Esophagus muscularis mucosa (tissue), 4 donors: ENCODE data around the gene PKN1. TPM values are rescaled to one million over a fixed set of nuclear protein-coding genes. Genes with fewer than 3 reads are reported as not detected.

Experiments
- DNase-seq: peaks from one replicate; pipeline ENCODE4 v3.0.0-alpha.2; 2017; ENCODE audit errors: extremely low spot score
- H3K27ac ChIP-seq, 4 donors: fragments of 200-600 bp; sonication (generic); replicated peaks in 1 of 4; 1 replicate in 3 of 4; 2 replicates in 1 of 4; pipeline ENCODE4 v1.5.1; 2016 to 2019; ENCODE audit warnings: mild to moderate bottlenecking in 1 of 4
- H3K27me3 ChIP-seq, 4 donors: fragments of 200-600 bp; sonication (generic); one replicate each; pipeline versions ENCODE4 v1.5.1 to v1.6.0; 2016 to 2019
- H3K36me3 ChIP-seq, 4 donors: fragments of 200-600 bp; sonication (generic); one replicate each; pipeline ENCODE4 v1.5.1; 2016 to 2019
- H3K4me1 ChIP-seq, 4 donors: fragments of 200-600 bp; sonication (generic); one replicate each; pipeline ENCODE4 v1.5.1; 2016 to 2019
- H3K4me3 ChIP-seq, 4 donors: fragments of 200-600 bp; sonication (generic); 1 replicate in 2 of 4; 2 replicates in 2 of 4; pipeline ENCODE4 v1.5.1; 2016 to 2019; ENCODE audit warnings: mild to moderate bottlenecking in 4 of 4, moderate library complexity in 1 of 4
- H3K9me3 ChIP-seq, 4 donors: fragments of 200-600 bp; sonication (generic); 1 replicate in 3 of 4; 2 replicates in 1 of 4; pipeline ENCODE4 v1.5.1; 2016 to 2019
- CTCF ChIP-seq, 3 experiments: fragments of 200-600 bp in 2 of 3; fragments of 450-650 bp in 1 of 3; sonication (generic) in 2 of 3; IDR thresholded peaks; one replicate each; pipeline ENCODE4 v1.5.1; 2017 to 2019; ENCODE audit warnings: antibody characterized with exemption in 3 of 3, mild to moderate bottlenecking in 2 of 3, moderate library complexity in 1 of 3
- EP300 ChIP-seq: sonication (generic); formaldehyde crosslinking; IDR thresholded peaks from one replicate; pipeline ENCODE4 v1.6.1; 2017; ENCODE audit warnings: antibody characterized with exemption
- POLR2A ChIP-seq: fragments of 450-650 bp; IDR thresholded peaks from one replicate; pipeline ENCODE4 v1.6.1; 2017; ENCODE audit warnings: antibody characterized with exemption, moderate library complexity, mild to moderate bottlenecking, low read depth
- POLR2AphosphoS5 ChIP-seq, 2 donors: sonication (generic); formaldehyde crosslinking; IDR thresholded peaks; one replicate each; pipeline ENCODE4 v1.6.1; 2017; ENCODE audit warnings: antibody characterized with exemption in 2 of 2
- WGBS: methylation state at CpG from one replicate; pipeline ENCODE4 v1.1.5; 2018; 5-methylcytosine and 5-hydroxymethylcytosine counted together
- intact Hi-C: fragments of 100-400 bp; cut with DNase I; formaldehyde crosslinking; loops from one replicate; pipeline ENCODE4 v1.15.1; 2023
- total RNA-seq, 4 donors: library from RNA; depleted of rRNA; stranded (reverse); fragments of >200 nt; gene quantifications; one replicate each; pipeline versions ENCODE4 v1.1.0 to v1.2.1, GENCODE V29; 2016

Gene PKN1
- total RNA-seq, 4 donors from 2014 or later = 120 to 233 (median 167) TPM

- Histone ChIP-seq H3K4me1 (peaks cover 24 to 45% (median 40%) of the 10 kb centered on the region in 4 donors), H3K9me3 (no peaks in the 10 kb centered on the region), H3K36me3 (peaks cover 16 to 28% (median 22%) of the 10 kb centered on the region in 4 donors), H3K27ac (peak overlapping the region; percentile 73 to 81 (median 74)), H3K27me3 (no peaks in the 10 kb centered on the region), H3K4me3 (peak overlapping the region; percentile 8 to 33 (median 18))
- no peak for DNase-seq
- intact Hi-C loops = no loop called here
- no peak for TF ChIP-seq EP300
- peak; percentile 50 to 61 for TF ChIP-seq POLR2AphosphoS5 (IDR thresholded peaks at IDR 0.05)
- WGBS = 40% methylated on average over 22 of the region's 22 CpGs
Measured at GRCh38 chr19:14510311-14511228, 77.5 kb downstream of the PKN1 start.

DNA sequence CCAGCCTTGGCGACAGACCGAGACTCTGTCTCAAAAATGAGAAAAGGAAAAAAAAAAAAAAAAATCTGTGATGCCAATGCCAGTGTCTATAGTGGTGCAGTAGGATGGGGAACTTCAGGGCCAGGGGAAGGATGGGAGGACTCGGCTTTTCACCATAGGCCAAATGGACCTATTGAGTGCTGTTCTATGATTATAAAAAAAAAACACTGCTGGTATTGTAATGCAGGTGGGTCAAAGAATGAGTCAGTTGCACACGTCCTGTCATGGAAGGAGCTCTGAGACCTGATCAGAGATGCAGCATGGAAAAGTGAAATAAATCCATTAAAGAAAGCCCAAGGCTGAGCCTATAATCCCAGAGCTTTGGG, 78.1 kb downstream of the PKN1 start:
- peak overlapping the region; percentile 73 to 81 (median 74) for H3K27ac ChIP-seq
- intact Hi-C loops = no loop called here
- 88% methylated on average over 4 of the region's 4 CpGs for WGBS

DNA sequence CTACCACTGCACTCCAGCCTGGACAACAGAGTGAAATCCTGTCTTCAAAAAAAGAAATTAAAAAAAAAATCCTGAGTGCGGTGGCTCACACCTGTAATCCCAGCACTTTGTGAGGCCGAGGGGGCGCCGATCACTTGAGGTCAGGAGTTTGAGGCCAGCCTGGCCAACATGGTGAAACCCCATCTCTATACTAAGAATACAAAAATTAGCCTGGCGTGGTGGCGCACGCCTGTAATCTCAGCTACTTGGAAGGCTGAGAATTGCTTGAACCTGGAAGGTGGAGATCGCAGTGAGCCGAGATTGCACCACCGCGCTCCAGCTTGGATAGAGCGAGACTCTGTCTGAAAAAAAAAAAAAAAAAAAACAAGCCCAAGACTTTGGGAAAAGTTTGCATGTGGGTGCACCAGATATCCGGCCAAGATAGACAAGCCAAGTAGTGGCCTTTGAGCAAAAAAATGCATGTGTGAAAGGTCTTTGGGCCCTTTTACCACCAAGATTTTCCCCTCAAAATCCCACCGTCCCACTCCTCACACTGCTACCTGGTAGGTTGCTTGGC, 79.4 kb downstream of the PKN1 start:
- Histone ChIP-seq H3K27ac (peak overlapping the region in 1 of 4 donors; percentile 3), H3K27me3 (no peaks in the 10 kb centered on the region), H3K36me3 (peaks cover 28 to 42% (median 33%) of the 10 kb centered on the region in 4 donors), H3K4me3 (no peak overlapping the region), H3K4me1 (peaks cover 38 to 62% (median 56%) of the 10 kb centered on the region in 4 donors), H3K9me3 (no peaks in the 10 kb centered on the region)
- DNase-seq = no peak
- WGBS = 94% methylated on average over 14 of the region's 14 CpGs
- TF ChIP-seq CTCF (IDR thresholded peaks at IDR 0.05) = no peak
- no peak for TF ChIP-seq POLR2A
- no peak for TF ChIP-seq POLR2AphosphoS5 (IDR thresholded peaks at IDR 0.05)
- TF ChIP-seq EP300 = no peak
- intact Hi-C loops = no loop called here

More for the DNA sequence above, 78.1 kb downstream of the PKN1 start:
- no peaks in the 10 kb centered on the region for H3K9me3 ChIP-seq
- peaks cover 31 to 50% (median 46%) of the 10 kb centered on the region in 4 donors for H3K4me1 ChIP-seq
- TF ChIP-seq CTCF (IDR thresholded peaks at IDR 0.05) (no peak), POLR2AphosphoS5 (IDR thresholded peaks at IDR 0.05) (no peak), EP300 (no peak), POLR2A (no peak)
- H3K27me3 ChIP-seq = no peaks in the 10 kb centered on the region
- peaks cover 22 to 34% (median 29%) of the 10 kb centered on the region in 4 donors for H3K36me3 ChIP-seq
- DNase-seq = no peak
- H3K4me3 ChIP-seq = no peak overlapping the region

DNA sequence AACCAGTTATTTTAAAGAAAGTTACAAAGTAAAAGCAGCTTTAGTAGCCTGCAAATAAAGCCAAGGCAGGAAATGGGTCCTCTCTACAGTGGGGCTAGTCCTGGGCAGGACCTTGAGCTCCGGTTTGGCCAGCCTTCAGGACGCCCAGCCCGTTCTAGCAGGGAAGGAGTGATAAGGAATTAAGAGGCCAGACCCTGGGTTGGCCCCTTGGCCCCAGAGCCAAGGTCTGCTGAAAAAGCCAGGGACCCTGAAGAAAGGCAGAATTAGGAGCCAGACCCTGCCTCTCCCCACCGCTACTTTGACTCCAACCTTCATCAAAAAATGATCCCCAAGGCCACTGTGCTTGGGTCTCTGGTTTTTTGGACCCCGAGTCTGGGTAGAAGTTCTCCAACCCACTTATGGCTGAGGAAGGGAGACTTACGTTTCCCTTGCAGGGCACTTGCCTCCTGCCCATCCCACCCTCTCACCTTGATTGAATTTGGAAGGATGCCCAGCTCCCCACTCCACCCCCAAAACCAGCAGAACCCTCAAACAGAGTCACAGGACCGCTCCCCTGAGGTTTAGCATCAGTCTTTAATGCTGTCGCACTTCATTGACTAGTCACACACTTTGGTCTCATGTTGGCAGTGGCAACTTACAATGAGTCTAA, 81.2 kb downstream of the PKN1 start:
- Histone ChIP-seq H3K27ac (peak overlapping the region in 2 of 4 donors; percentile 25 to 39), H3K9me3 (no peaks in the 10 kb centered on the region), H3K27me3 (peaks cover 0 to 2% (median 0%) of the 10 kb centered on the region in 4 donors), H3K36me3 (peaks cover 28 to 42% (median 33%) of the 10 kb centered on the region in 4 donors), H3K4me3 (no peak overlapping the region), H3K4me1 (peaks cover 43 to 64% (median 64%) of the 10 kb centered on the region in 4 donors)
- TF ChIP-seq POLR2A (no peak), POLR2AphosphoS5 (IDR thresholded peaks at IDR 0.05) (no peak), CTCF (IDR thresholded peaks at IDR 0.05) (no peak), EP300 (no peak)
- no peak for DNase-seq
- intact Hi-C loops = no loop called here
- 88% methylated on average over 8 of the region's 8 CpGs for WGBS
